ENCODE measurements around the gene PPP2R5C. TPM values are rescaled to one million over a fixed set of nuclear protein-coding genes. Genes with fewer than 3 reads are reported as not detected.

Gene PPP2R5C
- total and polyA plus RNA-seq, 2 of the 8 experiments (the other 6 are each of a cell fraction or from before 2014, with no cell fraction given): 49.6 to 95.9 TPM

DNA sequence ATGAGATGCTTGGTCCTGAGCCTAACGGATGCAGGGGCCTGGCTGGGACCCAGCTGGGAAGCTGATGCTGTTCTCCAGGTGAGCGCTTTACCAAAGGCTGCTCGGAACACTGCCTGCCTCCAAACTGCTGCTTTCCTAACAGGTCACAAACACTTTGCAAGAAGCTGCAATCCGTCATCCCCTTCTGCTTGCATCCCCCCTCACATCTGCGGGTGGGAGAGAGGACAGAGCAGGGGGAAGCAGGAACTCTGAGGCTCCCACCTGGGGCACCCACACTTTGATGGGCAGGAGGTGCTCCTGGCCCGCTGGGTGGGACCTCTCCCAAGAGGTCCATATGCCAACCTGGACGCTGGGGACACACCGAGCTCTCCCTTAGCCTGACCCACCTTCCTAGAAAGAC, 24.9 kb upstream of the PPP2R5C start (continued):
- TF ChIP-seq TAF7 (optimal IDR thresholded peaks at IDR 0.05; ENCODE audit: borderline replicate concordance, low read depth, low read length) (no peak), TAF1 (IDR thresholded peaks at IDR 0.05; ENCODE audit: low read depth, low read length) (no peak)
- TF ChIP-seq, protein P1, sequence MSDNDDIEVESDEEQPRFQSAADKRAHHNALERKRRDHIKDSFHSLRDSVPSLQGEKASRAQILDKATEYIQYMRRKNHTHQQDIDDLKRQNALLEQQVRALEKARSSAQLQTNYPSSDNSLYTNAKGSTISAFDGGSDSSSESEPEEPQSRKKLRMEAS (IDR thresholded peaks at IDR 0.05): no peak
